ENCODE data around the gene C1orf94. TPM values are rescaled to one million over a fixed set of nuclear protein-coding genes. Genes with fewer than 3 reads are reported as not detected.

The C1orf94 gene
- total RNA-seq, 1 donor = not detected

GRCh38 chr1:34137411-34137810 lies 39.3 kb upstream of the C1orf94 start:
- no peak overlapping the region for H3K4me2 ChIP-seq (ENCODE audit: insufficient read depth, low read length)
- H3K27me3 ChIP-seq (ENCODE audit: insufficient read depth, low read length) = no peaks in the 10 kb centered on the region
- no peak for TF ChIP-seq CTCF (IDR thresholded peaks at IDR 0.05; ENCODE audit: extremely low read depth, low read depth, low read length)
- no peak for DNase-seq (ENCODE audit: insufficient read length, low spot score, missing footprints)
- H3K27ac ChIP-seq (ENCODE audit: low read depth, low read length) = no peak overlapping the region
- H3K4me3 ChIP-seq (ENCODE audit: insufficient read depth, low read length) = no peak overlapping the region
- H3K79me2 ChIP-seq (ENCODE audit: insufficient read depth, low read length) = no peaks in the 10 kb centered on the region
- no peak overlapping the region for H2AFZ ChIP-seq (ENCODE audit: low read length)
- no peaks in the 10 kb centered on the region for H4K20me1 ChIP-seq (ENCODE audit: insufficient read depth, low read length)
- H3K4me1 ChIP-seq (ENCODE audit: insufficient read depth, low read length) = no peaks in the 10 kb centered on the region
- H3K9me3 ChIP-seq (ENCODE audit: low read depth, low read length) = no peaks in the 10 kb centered on the region
- H3K36me3 ChIP-seq (ENCODE audit: insufficient read depth, low read length) = no peaks in the 10 kb centered on the region

- no peak overlapping the region for H3K4me3 ChIP-seq (ENCODE audit: insufficient read depth, low read length)
- H3K4me2 ChIP-seq (ENCODE audit: insufficient read depth, low read length) = no peak overlapping the region
- H4K20me1 ChIP-seq (ENCODE audit: insufficient read depth, low read length) = no peaks in the 10 kb centered on the region
These were observed 36.6 kb upstream of the C1orf94 start for GRCh38 chr1:34140011-34140676.

GRCh38 chr1:34143975-34144374 lies 32.7 kb upstream of the C1orf94 start:
- Histone ChIP-seq H3K27me3 (ENCODE audit: insufficient read depth, low read length) (no peaks in the 10 kb centered on the region), H3K79me2 (ENCODE audit: insufficient read depth, low read length) (no peaks in the 10 kb centered on the region)
- no peak for TF ChIP-seq CTCF (IDR thresholded peaks at IDR 0.05; ENCODE audit: extremely low read depth, low read depth, low read length)

More at GRCh38 chr1:34140011-34140676, 36.6 kb upstream of the C1orf94 start:
- no peak for TF ChIP-seq CTCF (IDR thresholded peaks at IDR 0.05; ENCODE audit: extremely low read depth, low read depth, low read length)
- Histone ChIP-seq H3K4me1 (ENCODE audit: insufficient read depth, low read length) (no peaks in the 10 kb centered on the region), H3K79me2 (ENCODE audit: insufficient read depth, low read length) (no peaks in the 10 kb centered on the region), H3K27ac (ENCODE audit: low read depth, low read length) (no peak overlapping the region), H3K36me3 (ENCODE audit: insufficient read depth, low read length) (no peaks in the 10 kb centered on the region), H3K9me3 (ENCODE audit: low read depth, low read length) (no peaks in the 10 kb centered on the region), H3K27me3 (ENCODE audit: insufficient read depth, low read length) (no peaks in the 10 kb centered on the region), H2AFZ (ENCODE audit: low read length) (no peak overlapping the region)
- DNase-seq (ENCODE audit: insufficient read length, low spot score, missing footprints) = no peak

GRCh38 chr1:34144766-34145165 lies 31.9 kb upstream of the C1orf94 start:
- Histone ChIP-seq H3K9me3 (ENCODE audit: low read depth, low read length) (no peaks in the 10 kb centered on the region), H3K4me2 (ENCODE audit: insufficient read depth, low read length) (no peak overlapping the region), H3K27ac (ENCODE audit: low read depth, low read length) (no peak overlapping the region), H3K4me3 (ENCODE audit: insufficient read depth, low read length) (no peak overlapping the region), H3K79me2 (ENCODE audit: insufficient read depth, low read length) (no peaks in the 10 kb centered on the region), H3K36me3 (ENCODE audit: insufficient read depth, low read length) (no peaks in the 10 kb centered on the region), H2AFZ (ENCODE audit: low read length) (no peak overlapping the region), H4K20me1 (ENCODE audit: insufficient read depth, low read length) (no peaks in the 10 kb centered on the region), H3K27me3 (ENCODE audit: insufficient read depth, low read length) (no peaks in the 10 kb centered on the region), H3K4me1 (ENCODE audit: insufficient read depth, low read length) (no peaks in the 10 kb centered on the region)
- no peak for DNase-seq (ENCODE audit: insufficient read length, low spot score, missing footprints)
- TF ChIP-seq CTCF (IDR thresholded peaks at IDR 0.05; ENCODE audit: extremely low read depth, low read depth, low read length) = no peak

More at GRCh38 chr1:34143975-34144374, 32.7 kb upstream of the C1orf94 start:
- H3K4me2 ChIP-seq (ENCODE audit: insufficient read depth, low read length) = no peak overlapping the region
- no peaks in the 10 kb centered on the region for H3K9me3 ChIP-seq (ENCODE audit: low read depth, low read length)
- H2AFZ ChIP-seq (ENCODE audit: low read length) = no peak overlapping the region
- H3K27ac ChIP-seq (ENCODE audit: low read depth, low read length) = no peak overlapping the region
- no peaks in the 10 kb centered on the region for H4K20me1 ChIP-seq (ENCODE audit: insufficient read depth, low read length)
- H3K36me3 ChIP-seq (ENCODE audit: insufficient read depth, low read length) = no peaks in the 10 kb centered on the region
- H3K4me3 ChIP-seq (ENCODE audit: insufficient read depth, low read length) = no peak overlapping the region
- H3K4me1 ChIP-seq (ENCODE audit: insufficient read depth, low read length) = no peaks in the 10 kb centered on the region
- no peak for DNase-seq (ENCODE audit: insufficient read length, low spot score, missing footprints)
